ENCODE data around the gene GPR156.
"Not testable (repeated sequence)": the region's sequence is repeated elsewhere in the genome, so short reads cannot be mapped to it uniquely, and the experiment has no call there.

The GPR156 gene

DNA sequence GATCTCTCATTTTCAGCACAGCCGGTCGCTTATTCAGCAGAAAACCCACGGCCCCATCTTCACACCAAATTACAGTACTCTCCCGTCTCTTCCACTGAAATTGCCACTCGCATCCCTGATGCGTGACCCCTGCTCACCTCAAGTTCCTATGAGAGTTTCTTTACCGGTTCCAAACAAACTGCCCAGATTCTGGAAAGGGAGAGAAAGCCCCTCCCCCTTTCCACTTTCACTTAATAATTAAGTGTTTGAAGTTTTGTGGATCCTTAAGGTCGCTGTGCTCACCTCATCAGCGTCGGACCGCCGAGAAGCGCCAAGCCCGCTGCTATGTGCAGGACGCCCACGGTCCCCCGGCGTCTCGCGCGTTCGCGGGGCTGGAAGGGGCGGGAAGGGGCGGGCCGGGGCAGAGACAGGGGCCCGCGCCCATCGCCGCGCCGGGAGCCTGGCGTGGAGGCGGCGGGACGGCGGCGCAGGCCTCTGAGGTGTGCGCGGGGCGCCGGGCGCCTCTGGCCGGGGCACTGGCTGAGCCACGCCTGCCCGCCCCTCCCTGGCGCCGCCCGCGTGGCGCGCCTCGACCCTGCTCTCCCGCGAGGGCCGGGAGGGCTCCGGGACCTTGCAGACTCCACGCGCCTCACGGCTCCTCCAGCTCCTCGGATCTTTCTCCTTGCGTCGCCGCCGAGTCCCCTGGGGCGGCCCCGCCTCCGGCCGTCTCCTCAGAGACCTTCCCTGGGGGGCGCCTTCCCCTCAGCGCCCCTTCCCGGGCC is at the start of gene GPR156:
GPR156 (minus strand) TSS at position 476 of the 761 bp plus-strand sequence. CDS start 41,124 bp downstream, outside the sequence.
- no peak for FAIRE-seq

DNA sequence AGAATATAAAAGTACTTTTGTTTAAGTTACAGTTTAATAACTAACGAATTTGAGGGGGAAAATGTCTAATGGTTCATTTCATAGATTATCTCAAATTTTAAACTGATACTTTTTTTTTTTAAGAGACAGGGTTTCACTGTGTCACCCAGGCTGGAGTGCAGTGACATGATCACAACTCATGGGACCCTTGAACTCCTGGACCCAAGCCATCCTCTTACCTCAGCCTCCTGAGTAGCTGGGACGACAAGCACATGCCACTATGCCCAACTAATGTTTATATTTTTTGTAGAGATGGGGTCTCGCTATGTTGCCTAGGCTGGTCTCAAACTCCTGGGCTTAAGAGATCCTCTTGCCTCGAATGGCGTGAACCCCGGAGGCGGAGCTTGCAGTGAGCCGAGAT is 47.6 kb upstream of the GPR156 start:
- FAIRE-seq: no peak

DNA sequence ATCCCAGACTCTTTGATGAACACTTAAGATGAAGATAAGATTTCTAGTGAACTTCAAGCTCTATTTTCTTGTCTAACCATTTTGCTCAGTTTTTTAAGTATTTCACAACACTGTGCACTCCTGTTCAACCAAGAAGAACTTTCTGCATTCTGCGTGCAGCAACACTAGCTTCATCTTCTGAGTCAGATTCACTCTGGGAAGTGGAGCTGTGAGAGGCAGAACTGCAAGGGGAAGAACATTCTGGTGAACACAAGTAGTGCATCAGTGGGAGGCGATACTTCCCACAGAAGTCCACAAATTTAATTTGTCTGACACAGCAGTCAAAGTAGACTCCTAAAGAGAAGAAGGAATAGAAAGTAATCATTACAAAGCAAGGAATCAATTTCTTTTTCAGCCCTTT is 46.1 kb upstream of the GPR156 start:
- FAIRE-seq: no peak

DNA sequence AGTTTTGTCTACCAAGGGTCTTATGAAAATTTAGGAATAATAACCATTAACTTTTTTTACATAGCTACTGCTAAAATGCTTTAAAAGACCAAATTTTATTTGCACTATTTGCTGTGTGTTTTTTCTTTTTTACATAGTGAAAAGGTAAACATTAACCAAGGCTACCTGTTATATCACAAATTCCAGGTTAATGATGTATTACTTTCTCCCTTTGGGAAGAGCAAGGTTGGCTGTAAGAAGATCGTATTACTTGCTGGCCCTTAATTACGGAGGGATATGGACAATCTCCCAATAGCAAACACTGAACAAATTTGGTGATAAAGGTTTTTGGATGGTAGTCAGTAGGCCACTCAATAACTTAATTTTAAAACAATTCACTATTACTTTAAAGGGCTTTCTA is 41.8 kb upstream of the GPR156 start:
- no peak for FAIRE-seq

DNA sequence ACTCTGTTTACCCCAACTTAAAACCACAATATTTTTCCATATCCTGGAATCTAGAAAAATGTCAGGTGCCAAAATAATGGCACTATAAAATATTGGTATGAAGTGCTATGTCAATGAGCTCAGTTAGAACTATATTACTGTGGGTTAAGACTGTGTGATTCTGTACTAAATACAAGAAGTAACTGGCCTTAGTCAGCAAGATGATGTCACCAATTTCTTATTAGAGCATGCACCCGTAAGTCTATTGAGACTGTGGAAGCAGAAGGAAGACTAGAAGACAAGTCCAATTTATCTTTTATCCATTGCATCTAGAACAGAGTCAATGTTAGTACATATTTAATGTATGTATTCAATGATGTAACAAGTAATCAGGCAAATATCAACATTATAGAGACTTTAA is 39.2 kb upstream of the GPR156 start:
- FAIRE-seq: no peak

DNA sequence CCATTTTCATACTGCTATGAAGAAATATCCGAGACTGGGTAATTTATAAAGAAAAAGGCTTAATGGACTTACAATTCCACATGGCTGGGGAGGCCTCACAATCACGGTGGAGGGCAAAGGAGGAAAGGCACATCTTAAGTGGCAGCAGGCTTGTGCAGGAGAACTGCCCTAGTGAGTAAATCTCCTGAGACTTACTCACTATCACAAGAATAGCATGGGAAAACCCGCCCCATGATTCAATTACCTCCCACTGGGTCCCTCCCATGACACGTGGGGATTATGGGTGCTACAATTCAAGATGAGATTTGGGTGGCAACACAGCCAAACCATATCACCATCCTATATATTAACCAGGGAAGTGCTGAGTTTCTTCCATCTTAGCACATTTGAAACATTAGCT is 38.7 kb upstream of the GPR156 start:
- not testable (repeated sequence) for FAIRE-seq

DNA sequence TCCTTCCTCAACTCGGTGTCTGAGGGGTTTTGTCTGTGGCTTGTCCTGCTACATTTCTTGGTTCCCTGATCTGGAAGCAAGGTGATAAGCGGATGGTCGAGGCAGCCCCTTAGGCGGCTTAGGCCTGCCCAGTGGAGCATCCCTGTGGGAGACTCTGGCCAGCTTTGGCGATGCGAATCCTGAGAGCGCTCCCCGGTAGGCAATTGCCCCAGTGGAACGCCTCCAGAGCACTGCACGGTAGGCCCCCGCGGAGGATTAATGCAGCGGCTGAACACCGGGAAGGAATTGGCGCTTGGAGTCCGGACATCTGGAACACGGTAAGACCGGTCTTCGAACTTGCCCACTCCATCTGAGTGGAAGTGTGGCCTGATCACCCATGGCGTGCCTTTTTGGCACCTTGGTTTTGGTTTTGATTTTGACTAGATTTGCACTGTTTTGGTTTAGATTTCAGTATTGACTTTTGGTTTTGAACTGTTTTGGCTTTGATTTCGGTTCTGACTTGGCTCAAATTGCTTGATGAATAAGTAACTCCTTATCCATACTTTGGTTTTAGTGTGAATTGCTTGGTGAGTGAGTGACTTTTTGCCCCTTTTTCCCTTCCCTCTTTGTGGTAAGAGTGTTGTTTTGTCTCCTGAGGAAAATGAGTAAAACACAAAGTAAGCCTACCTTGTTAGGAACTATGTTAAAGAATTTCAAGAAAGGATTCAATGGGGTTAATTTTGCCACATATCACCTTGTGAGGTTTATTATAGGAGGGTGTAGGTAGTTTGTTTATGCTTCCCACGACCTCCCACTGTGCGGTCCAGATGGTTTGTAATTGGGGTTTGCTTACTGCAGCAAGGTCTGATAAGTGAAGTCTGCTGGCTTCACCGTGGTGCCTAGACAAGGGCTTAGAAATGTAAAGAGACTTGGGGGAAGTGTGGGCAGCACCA is 27.1 kb upstream of the GPR156 start:
- no peak for FAIRE-seq

DNA sequence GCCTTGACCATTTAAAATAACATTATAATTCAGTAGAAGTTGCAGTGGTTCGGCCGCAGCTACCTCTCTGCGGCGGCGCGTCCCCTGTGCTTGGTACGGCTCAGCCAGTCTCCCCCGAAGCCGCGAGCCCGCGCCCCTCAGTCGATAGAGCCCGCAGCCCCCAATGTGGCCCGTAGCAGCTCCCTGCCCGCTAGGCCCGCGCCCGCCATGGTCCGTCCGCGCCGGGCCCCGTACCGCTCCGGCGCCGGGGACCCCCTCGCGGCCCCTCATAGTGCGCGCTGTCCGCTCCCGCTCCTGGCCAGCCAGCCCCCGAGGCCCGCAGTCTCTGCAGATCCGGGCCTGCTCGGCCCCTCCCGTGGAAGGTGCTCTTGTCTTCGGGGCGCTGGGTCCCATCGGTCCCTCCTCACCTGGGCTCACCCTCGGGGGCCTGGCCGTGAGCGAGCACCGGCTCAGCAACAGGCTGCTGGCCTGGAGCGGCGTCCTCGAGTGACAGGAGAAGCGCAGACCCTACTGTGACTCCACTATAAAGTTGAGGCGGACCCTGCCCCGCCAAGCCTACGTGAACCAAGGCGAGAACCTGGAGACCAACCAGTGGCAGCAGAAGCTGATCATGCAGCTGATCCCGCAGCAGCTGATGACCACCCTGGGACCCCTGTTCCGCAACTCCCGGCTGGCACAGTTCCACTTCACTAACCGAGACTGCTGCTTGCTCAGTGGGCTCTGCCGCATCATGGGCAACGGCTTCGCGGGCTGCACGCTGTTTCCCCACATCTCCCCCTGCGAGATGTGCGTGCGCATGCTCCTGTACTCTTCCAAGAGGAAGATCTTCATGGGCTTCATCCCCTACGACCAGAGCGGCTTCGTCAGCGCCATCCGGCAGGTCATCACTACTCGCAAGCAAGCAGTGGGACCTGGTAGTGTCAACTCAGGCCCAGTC is 21.8 kb upstream of the GPR156 start:
- no peak for FAIRE-seq

DNA sequence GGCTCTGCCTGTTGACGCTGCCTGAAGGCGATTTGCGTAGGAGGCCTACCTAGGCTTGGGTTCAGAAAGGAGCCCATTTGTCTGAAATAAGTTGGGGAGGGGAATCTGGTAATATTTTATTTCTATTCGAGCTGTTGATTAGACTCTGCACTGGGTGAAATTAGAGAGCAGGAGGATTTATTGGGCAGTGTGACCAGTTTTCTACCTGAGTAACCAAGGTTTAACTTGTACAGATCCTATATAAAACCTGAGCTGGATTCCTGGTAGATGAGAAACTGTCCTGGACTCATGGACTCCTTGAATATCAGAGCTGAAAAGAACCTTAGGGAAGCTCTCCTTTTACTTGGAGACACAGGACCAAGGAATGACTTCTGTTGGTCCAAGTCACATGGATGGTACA is 19.6 kb upstream of the GPR156 start:
- no peak for FAIRE-seq

DNA sequence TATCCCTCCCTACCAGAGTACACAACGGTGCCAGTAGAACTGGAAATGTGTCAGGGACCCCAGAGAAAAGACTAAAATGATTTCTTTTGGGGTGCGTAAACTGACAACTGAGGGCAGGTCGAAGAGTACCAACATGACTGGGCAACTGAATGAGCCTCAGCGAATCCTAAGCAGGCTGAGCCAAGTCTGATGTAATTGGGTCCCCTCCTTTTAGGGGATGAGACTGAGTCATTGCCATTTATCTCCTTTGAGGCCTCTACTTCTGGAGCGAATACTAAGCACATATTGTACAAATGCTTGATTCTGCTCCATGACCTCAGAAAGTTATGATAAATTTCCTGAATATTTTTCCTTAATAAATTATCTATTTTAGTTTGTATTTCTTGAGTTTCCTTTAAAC is 17.3 kb upstream of the GPR156 start:
- no peak for FAIRE-seq

DNA sequence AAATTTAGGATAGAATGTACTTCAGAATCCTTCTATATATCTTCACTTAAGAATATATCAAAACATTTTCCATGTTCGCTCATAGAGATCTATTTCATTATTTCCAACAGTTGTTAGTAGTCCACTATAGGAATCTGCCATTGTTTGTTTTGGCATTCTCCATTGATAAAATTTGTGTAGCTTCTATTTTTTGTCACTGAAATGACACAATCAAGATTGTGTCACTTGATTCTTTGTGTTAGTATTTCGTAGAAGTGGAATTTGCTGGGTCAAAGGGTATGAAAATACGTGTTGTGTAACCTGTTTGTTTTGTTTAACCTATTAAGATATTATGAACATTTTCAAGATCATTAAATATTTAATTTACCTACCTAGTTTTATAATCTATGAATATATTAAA is 15.9 kb upstream of the GPR156 start:
- FAIRE-seq: no peak

DNA sequence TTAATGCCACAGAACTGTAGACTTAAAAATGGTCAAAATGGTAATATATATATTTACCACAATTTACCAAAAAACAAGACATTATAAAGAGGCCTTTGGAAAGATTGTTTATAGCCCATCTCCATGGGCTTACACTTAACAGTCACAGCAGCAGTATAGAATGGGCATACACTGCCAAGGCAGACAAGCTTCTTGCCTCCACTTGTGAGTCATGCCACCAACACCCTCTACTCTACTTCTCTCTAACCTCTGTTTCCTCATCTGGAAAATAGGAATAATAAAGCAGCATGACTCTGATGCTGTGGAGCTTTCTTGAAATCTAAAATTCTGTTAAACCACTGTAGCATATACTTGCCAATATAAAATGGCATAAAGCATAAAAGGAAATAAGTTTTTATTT is 14.4 kb upstream of the GPR156 start:
- no peak for FAIRE-seq

DNA sequence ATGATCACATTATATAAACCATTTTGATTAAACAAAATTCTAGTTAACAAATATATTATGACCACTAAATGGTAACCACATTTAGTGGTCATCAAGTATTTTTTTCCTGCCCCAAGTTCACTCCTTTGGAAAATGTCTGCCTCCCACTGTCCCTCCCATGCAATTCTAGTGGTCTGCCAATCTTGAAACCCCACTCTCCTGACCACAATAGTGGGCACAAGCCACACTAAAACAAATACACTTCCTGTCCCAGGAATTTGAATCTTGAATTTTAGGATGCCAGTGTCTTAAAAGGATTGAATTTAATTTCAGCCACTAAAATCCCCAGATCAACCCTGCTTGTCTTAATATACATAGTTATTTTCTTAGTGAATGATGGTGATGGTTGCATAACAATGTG is 14.0 kb upstream of the GPR156 start:
- FAIRE-seq: no peak

DNA sequence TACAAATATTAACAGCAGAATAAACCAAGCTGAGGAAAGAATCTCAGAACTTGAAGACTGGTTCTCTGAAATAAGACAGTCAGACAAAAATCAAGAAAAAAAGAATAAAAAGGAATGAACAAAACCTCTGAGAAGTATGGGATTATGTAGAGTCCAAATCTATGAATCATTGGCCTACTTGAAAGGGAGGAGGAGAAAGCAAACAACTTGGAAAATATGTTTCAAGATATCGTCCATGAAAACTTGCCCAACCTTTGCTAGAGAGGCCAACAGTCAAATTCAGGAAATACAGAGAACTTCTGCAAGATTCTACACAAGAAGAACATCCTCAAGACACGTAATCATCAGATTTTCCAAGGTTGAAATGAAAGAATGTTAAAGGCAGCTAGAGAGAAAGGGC is 6.5 kb upstream of the GPR156 start:
- FAIRE-seq: not testable (repeated sequence)

DNA sequence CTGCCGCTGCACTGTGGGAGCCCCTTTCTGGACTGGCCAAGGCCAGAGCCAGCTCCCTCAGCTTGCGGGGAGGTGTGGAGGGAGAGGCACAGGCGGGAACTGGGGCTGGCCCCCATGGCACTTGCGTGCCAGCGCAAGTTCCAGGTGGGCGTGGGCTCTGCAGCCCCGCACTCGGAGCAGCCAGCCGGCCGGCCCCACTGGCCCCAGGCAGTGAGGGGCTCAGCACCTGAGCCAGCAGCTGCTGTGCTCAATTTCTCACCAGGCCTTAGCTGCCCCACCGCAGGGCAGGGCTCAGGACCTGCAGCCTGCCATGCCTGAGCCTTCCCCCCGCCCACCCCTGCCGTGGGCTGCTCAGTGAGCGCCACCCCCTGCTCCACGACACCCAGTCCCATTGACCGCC is 4.6 kb upstream of the GPR156 start:
- FAIRE-seq: no peak

DNA sequence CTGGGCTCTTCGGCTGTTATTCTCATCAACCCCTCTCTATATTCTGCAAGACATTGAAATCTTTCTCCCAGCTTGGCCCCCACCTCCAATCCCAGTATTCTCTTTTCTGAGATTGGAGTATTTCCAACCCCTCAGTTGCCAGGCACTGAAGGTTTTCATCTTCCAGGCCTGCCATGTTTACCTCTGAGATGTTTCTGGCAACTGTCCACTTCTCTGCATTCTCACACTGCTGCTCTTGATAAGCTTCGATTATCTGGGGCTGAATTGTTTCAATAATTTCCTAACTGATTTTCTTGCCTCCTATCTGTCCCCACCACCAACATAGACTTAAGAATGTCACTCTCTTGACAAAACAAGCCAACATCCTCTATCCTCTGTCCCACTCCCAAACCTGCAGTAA is 1.4 kb upstream of the GPR156 start:
- no peak for FAIRE-seq

DNA sequence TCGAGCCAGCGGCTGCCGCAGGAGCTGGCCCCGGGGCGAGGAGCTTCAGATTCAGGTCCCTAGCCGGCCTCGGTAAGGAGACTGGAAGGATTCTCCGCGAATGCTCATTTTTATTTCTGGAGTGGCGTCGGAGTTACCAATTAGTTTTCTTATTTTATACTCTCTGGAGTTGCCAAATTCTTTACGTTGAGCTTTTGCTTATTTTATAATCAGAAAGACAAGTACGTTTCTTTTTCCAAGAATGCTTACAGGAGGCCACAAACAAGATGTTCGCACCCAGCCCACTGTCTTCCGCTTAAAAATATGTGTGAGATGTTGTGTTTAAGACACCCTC is 453 bp upstream of the GPR156 start:
- FAIRE-seq: no peak

DNA sequence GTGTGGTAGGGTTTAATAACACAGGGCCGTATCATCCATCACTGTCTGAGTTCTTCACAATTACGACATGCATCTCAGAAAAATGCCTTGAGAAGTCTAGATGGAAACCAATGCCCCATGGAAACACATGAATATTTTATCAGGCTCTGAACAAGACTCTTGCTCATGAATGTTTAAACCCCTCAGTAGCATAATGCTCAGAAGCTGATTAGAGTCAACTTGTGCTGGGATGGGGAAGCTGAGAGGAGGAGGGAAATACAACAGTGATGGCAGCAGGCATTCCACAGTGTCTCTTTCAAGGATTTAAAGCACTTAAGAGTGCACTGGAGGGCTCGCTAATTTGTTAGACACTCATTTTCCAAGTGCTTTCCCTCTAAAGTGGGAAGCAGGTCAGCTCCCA is 3.8 kb downstream of the GPR156 start:
- FAIRE-seq: no peak

DNA sequence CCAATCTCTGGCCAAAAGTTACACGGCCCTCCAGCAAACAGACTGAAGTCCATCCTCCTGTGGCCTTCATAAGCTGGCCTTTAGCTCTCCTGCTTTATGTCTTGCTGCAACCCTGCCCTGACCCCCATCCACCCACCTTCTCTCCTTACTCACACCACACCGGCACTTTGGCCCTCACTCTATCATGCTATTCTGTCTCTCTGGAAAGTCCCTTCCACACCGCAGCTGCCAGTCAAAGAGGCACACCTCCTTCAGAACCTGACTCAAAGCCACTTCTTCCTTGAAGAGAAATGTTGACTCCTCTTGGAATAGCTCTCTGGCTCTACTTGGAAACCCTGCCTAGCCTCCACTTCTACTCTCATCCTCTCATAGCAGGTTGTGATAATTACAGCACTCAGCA is 4.5 kb downstream of the GPR156 start:
- FAIRE-seq: no peak

DNA sequence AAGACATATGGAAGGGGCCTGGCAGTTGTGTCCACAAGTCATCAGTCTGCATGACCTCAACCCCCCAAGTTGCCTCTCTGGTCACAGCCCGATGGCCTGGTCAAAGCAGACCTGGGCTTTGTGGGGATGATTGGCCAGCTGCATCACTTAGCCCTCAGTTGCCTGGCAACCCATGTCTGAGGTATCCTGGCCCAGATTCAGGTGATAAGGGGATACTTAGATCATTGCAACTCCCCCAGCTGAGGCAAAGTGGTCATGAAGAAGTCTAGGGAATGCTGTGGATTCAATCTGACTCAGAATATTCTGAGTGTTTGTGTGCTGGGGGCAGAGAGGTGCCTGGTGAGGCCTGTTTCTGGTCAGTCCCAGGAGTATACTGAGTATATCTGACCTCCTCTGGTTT is 5.0 kb downstream of the GPR156 start:
- FAIRE-seq: no peak

DNA sequence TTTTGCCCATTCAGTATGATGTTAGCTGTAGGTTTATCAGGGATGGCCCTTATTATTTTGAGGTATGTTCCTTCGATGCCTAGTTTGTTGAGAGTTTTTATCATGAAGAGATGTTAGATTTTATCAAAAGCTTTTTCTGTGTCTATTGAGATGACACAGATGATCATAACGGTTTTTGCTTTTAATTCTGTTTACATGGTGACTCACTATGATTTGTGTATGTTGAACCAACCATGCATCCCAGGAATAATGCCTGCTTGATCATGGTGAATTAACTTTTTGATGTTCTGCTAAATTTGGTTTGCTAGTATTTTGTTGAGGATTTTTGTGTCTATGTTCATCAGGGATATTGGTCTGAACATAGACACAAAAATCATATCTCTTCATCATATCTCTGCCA is 8.3 kb downstream of the GPR156 start:
- no peak for FAIRE-seq

DNA sequence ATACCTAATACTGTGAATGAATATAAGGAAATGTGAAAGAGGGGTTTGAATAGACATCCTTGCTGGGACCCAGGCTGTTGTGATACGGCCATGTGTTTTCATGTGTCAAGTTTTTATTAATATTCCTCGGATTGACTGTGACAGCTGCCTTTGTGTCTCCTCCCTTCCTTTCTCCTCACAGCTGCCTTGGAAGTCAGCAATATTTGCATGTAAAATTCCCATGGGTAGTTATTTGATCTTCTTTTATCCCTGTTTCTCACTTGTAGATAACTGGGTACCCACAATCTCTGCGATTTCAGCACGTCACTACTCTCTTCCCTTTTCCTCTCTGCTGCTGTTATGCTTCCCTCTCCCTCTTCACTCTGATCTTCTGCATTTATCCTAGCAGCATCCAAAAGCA is 9.4 kb downstream of the GPR156 start:
- FAIRE-seq: no peak

DNA sequence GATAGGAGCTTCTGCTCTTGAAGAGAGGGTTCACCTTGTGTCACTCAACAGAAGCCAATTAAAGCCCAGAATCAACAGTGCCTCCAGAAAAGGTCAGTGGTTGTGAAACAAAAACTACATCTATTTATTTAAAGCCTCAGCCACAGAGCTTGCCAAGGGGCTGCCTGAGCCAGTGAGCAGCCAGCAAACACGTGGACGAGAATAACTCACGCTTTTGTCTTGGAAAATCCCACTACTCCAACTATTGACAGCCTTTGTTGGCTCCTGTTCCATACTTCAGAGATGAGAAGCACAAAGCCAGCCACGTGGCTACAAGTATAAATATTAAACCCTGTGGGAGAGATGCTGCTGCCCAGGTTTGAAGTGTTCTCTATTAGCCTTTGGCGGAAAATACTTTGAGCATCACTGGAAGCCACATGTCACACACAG is 10.3 kb downstream of the GPR156 start:
- FAIRE-seq: no peak

All from islet of Langerhans (tissue), 1 donor.